HCT116 (cell line): ENCODE data around the gene GRAP. TPM values are rescaled to one million over a fixed set of nuclear protein-coding genes. Genes with fewer than 3 reads are reported as not detected.

Experiments
- ATAC-seq: fragments of 200-7000 bp; cut with Tn5 transposase; 2 replicates; pipeline ENCODE4 v1.9.1; 2020; ENCODE audit warnings: mild to moderate bottlenecking, moderate library complexity
- BruUV-seq: library from RNA; stranded (reverse); fragments of 400-500 nt; replicated peaks from 2 replicates; lab custom pipeline; 2021; lab: Mats Ljungman, UMichigan
- CTCF ChIA-PET: fragments of 300-600 bp; sonication (Branson Sonifier 250); formaldehyde crosslinking; loops from one replicate; lab custom pipeline; 2021; ENCODE audit warnings: antibody characterized with exemption; lab: Charles Lee
- POLR2A ChIA-PET: fragments of 300-600, 350-600 bp; sonication (Branson Sonifier 250); formaldehyde crosslinking; loops from one replicate; lab custom pipeline; 2021; ENCODE audit warnings: antibody characterized with exemption; lab: Charles Lee
- RAD21 ChIA-PET, 2 experiments: fragments of 300-600 bp; sonication (Branson Sonifier 250); formaldehyde crosslinking; loops; one replicate each; lab custom pipeline; 2023; ENCODE audit warnings: low total read pairs in 2 of 2; ENCODE audit not compliant: uncharacterized antibody in 2 of 2, unreplicated experiment in 2 of 2, low non-redundant PET in 1 of 2; lab: Charles Lee
- DNase-seq: peaks from one replicate; pipeline ENCODE4 v3.0.0-alpha.2; 2010; ENCODE audit warnings: low read depth, low spot score
- H2AFZ ChIP-seq: fragments of 200-600 bp; shearing (Covaris generic), sonication (generic); 2 replicates; pipeline ENCODE4 v1.6.1; 2017; ENCODE audit warnings: low read depth, mixed run types, mixed read lengths, antibody characterized with exemption, low read length; ENCODE audit not compliant: poor library complexity, severe bottlenecking
- H3K27ac ChIP-seq: 2 replicates; pipeline ENCODE4 v1.5.1; 2012; ENCODE audit warnings: low read depth, low read length
- H3K27me3 ChIP-seq: fragments of 200-600 bp; sonication (generic); 2 replicates; pipeline ENCODE4 v1.6.1; 2016; ENCODE audit warnings: mixed run types, low read length, mixed read lengths; ENCODE audit not compliant: insufficient read depth
- H3K36me3 ChIP-seq, 2 experiments: fragments of 200-500 bp in 1 of 2; fragments of 200-600 bp in 1 of 2; sonication (Bioruptor generic) in 1 of 2; sonication (generic) in 1 of 2; 2 replicates each; pipeline versions ENCODE4 v1.5.1 to v1.6.1; 2014 to 2016; ENCODE audit warnings: low read length in 2 of 2, inconsistent platforms in 1 of 2, mixed read lengths in 1 of 2, mixed run types in 1 of 2; ENCODE audit not compliant: insufficient read depth in 2 of 2, control insufficient read depth in 1 of 2
- H3K4me1 ChIP-seq, 2 experiments: fragments of 200-600 bp in 1 of 2; sonication (generic) in 1 of 2; 2 replicates each; pipeline versions ENCODE4 v1.5.1 to v1.6.1; 2012 to 2017; ENCODE audit warnings: low read length in 2 of 2, inconsistent platforms in 1 of 2, mild to moderate bottlenecking in 1 of 2, mixed read lengths in 1 of 2, mixed run types in 1 of 2, moderate library complexity in 1 of 2; ENCODE audit not compliant: insufficient read depth in 2 of 2, control insufficient read depth in 1 of 2
- H3K4me2 ChIP-seq: fragments of 200-600 bp; sonication (generic); 2 replicates; pipeline ENCODE4 v1.6.1; 2017; ENCODE audit warnings: mixed run types, low read length, mixed read lengths
- H3K4me3 ChIP-seq, 2 experiments: fragments of 200-600 bp in 1 of 2; sonication (generic) in 1 of 2; replicated peaks in 1 of 2; 2 replicates each; pipeline ENCODE4 v1.5.1; 2011 to 2016; ENCODE audit warnings: low read length in 2 of 2, control low read depth in 1 of 2, low read depth in 1 of 2, mild to moderate bottlenecking in 1 of 2, mixed read lengths in 1 of 2, mixed run types in 1 of 2
- H3K79me2 ChIP-seq: fragments of 200-600 bp; sonication (generic); 2 replicates; pipeline ENCODE4 v1.6.1; 2017; ENCODE audit warnings: mild to moderate bottlenecking, mixed run types, low read length, moderate library complexity, mixed read lengths; ENCODE audit not compliant: insufficient read depth
- H3K9ac ChIP-seq: fragments of 200-600 bp; sonication (generic); 2 replicates; pipeline ENCODE4 v1.6.1; 2016; ENCODE audit warnings: low read length, mixed read lengths
- H3K9me2 ChIP-seq: fragments of 200-600 bp; sonication (generic), shearing (Covaris generic); 2 replicates; pipeline ENCODE4 v1.6.1; 2017; ENCODE audit warnings: mixed run types, mild to moderate bottlenecking, moderate library complexity; ENCODE audit not compliant: insufficient read depth
- H3K9me3 ChIP-seq, 2 experiments: fragments of 200-500 bp in 1 of 2; fragments of 200-600 bp in 1 of 2; sonication (Bioruptor generic) in 1 of 2; sonication (generic) in 1 of 2; 2 replicates each; pipeline ENCODE4 v1.6.1; 2014 to 2017; ENCODE audit warnings: low read length in 2 of 2, mixed read lengths in 2 of 2, inconsistent platforms in 1 of 2, low read depth in 1 of 2, mild to moderate bottlenecking in 1 of 2, mixed run types in 1 of 2, moderate library complexity in 1 of 2; ENCODE audit not compliant: control insufficient read depth in 1 of 2, insufficient read depth in 1 of 2
- H4K20me1 ChIP-seq: fragments of 200-600 bp; sonication (generic), shearing (Covaris generic); 2 replicates; pipeline ENCODE4 v1.6.1; 2017; ENCODE audit warnings: mixed run types, mild to moderate bottlenecking, moderate library complexity; ENCODE audit not compliant: insufficient read depth
- EZH2phosphoT487 ChIP-seq: fragments of 200-600 bp; IDR thresholded peaks from 2 replicates; pipeline ENCODE4 v1.6.1; 2018; ENCODE audit warnings: antibody characterized with exemption, borderline replicate concordance
- FOSL1 ChIP-seq: IDR thresholded peaks from 2 replicates; pipeline ENCODE4 v1.6.1; 2012; ENCODE audit warnings: low read depth
- intact Hi-C: fragments of 100-400 bp; cut with micrococcal nuclease; formaldehyde crosslinking; loops from 2 replicates; pipeline ENCODE4 v1.10.0; 2022
- total RNA-seq: library from RNA; stranded (reverse); gene quantifications from one replicate; pipeline ENCODE4 v1.2.1, GENCODE V29; 2021; ENCODE audit not compliant: unreplicated experiment
- TF ChIP-seq, protein P1 (sequence below), 3 experiments: fragments of 200-600 bp in 1 of 3; sonication (generic) in 1 of 3; IDR thresholded peaks in 2 of 3; conservative IDR thresholded peaks in 1 of 3; 2 replicates each; pipeline ENCODE4 v1.5.1; 2012 to 2017; ENCODE audit warnings: low read depth in 2 of 3, low read length in 2 of 3, antibody characterized with exemption in 1 of 3, borderline replicate concordance in 1 of 3, control low read depth in 1 of 3, mild to moderate bottlenecking in 1 of 3, mixed read lengths in 1 of 3, mixed run types in 1 of 3, moderate library complexity in 1 of 3; ENCODE audit not compliant: insufficient read depth in 1 of 3
- TF ChIP-seq, protein P2 (sequence below): IDR thresholded peaks from 2 replicates; pipeline ENCODE4 v1.6.1; 2012; ENCODE audit warnings: low read depth

GRAP gene
- total RNA-seq, 1 experiment from 2014 or later, result 0.27 TPM

DNA sequence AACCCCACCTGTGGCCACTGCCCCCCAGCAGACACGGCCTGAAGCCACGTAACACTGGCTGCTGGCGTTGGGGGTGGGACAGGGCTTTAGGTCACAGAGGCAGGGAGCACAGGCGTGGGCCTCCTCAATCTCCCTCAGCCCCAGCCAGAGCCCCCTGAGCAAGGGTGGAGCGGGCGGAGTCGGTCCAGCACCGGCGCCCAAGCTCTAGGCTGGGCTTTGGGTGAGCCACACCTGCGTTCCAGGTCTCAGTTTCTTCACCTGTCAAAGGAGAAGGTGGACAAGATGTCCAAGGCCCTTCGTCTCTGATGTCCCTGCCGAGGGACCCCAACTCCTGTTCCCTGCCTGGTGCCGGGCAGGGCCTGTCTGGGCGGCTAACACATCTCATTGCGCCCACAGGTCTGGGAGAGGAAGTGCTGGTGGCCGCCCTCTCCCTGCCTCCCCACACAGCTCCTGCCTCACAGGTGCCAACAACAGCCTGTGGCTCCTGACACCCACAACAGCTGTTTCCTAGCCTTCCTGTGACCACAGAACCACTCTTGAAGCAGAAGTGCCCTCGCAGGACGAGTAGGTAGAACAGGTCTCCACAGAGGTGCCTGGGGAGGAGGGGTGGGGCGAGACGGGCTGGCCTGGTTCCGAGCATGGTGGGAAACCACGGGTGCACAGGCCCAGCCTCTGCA, 54.2 kb downstream of the GRAP start (continued):
- TF ChIP-seq, protein P1, sequence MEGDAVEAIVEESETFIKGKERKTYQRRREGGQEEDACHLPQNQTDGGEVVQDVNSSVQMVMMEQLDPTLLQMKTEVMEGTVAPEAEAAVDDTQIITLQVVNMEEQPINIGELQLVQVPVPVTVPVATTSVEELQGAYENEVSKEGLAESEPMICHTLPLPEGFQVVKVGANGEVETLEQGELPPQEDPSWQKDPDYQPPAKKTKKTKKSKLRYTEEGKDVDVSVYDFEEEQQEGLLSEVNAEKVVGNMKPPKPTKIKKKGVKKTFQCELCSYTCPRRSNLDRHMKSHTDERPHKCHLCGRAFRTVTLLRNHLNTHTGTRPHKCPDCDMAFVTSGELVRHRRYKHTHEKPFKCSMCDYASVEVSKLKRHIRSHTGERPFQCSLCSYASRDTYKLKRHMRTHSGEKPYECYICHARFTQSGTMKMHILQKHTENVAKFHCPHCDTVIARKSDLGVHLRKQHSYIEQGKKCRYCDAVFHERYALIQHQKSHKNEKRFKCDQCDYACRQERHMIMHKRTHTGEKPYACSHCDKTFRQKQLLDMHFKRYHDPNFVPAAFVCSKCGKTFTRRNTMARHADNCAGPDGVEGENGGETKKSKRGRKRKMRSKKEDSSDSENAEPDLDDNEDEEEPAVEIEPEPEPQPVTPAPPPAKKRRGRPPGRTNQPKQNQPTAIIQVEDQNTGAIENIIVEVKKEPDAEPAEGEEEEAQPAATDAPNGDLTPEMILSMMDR (IDR thresholded peaks at IDR 0.05 in 2 of 3, conservative IDR thresholded peaks at IDR 0.05 in 1 of 3; ENCODE audit: borderline replicate concordance in 1 of 3, insufficient read depth in 1 of 3, low read depth in 2 of 3, low read length in 2 of 3), result no peak
- TF ChIP-seq FOSL1, result no peak

DNA sequence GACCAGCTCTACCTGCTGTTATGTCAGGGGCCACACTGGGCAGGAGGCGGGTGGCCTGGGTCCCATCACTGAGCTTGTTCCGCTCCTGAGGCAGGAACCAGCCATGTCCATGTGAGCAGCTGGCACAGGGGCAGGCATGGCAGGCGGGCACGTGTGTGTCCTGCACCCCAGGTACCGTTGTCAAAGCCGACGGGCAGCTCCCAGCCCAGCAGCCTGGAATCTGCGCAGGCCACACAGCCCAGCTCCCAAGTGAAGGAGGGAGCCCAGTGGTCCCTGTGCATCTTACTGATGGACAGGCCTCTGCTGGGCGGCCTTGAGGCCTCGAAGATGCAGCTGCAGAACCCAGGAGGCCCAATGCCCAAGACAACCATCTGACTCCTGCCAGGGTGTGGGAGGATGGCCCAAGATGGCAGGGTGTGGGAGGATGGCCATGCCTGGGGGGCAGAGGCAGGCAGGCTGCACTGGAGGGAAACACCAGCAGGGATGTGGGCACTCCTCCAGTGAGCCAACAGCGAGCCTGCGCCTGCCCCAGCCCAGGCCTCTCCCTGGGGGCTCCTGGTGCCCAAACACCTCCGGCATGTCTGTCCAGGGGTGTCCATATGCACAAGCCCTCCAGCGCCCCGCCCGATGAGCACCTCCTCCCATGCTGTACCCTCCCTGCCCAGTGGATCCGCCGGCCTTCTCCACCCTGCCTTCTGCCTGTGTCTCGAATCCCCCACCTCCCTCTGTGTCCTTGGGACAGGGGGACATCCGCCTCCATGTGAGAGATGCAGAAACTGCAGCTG, 55.0 kb downstream of the GRAP start:
- H3K9me2 ChIP-seq, result no peaks in the 10 kb centered on the region
- TF ChIP-seq, protein P2, sequence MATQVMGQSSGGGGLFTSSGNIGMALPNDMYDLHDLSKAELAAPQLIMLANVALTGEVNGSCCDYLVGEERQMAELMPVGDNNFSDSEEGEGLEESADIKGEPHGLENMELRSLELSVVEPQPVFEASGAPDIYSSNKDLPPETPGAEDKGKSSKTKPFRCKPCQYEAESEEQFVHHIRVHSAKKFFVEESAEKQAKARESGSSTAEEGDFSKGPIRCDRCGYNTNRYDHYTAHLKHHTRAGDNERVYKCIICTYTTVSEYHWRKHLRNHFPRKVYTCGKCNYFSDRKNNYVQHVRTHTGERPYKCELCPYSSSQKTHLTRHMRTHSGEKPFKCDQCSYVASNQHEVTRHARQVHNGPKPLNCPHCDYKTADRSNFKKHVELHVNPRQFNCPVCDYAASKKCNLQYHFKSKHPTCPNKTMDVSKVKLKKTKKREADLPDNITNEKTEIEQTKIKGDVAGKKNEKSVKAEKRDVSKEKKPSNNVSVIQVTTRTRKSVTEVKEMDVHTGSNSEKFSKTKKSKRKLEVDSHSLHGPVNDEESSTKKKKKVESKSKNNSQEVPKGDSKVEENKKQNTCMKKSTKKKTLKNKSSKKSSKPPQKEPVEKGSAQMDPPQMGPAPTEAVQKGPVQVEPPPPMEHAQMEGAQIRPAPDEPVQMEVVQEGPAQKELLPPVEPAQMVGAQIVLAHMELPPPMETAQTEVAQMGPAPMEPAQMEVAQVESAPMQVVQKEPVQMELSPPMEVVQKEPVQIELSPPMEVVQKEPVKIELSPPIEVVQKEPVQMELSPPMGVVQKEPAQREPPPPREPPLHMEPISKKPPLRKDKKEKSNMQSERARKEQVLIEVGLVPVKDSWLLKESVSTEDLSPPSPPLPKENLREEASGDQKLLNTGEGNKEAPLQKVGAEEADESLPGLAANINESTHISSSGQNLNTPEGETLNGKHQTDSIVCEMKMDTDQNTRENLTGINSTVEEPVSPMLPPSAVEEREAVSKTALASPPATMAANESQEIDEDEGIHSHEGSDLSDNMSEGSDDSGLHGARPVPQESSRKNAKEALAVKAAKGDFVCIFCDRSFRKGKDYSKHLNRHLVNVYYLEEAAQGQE, result no peak
- TF ChIP-seq EZH2phosphoT487, result no peak
- RAD21 ChIA-PET, result no interaction called here
- no peak for ATAC-seq
- intact Hi-C loops, result no loop called here
- peaks cover 78% of the 10 kb centered on the region for H3K79me2 ChIP-seq
- peaks cover 7 to 15% of the 10 kb centered on the region in 2 experiments; a peak in 3 of 4 replicates for H3K36me3 ChIP-seq
- H3K4me1 ChIP-seq, result no peaks in the 10 kb centered on the region
- H3K4me2 ChIP-seq, result no peak overlapping the region
- H3K27me3 ChIP-seq, result no peaks in the 10 kb centered on the region
- CTCF ChIA-PET, result interaction anchor here (1.1 kb wide), 1 partner anchor 30 kb away, joined by 3 read pairs; no protein-coding TSS in a partner anchor
- POLR2A ChIA-PET, result no interaction called here
- H2AFZ ChIP-seq, result no peak overlapping the region
- no peak overlapping the region for H3K27ac ChIP-seq
- no peak for DNase-seq
- H3K9ac ChIP-seq, result no peak overlapping the region
- H3K4me3 ChIP-seq, result no peak overlapping the region
- peaks cover 0 to 5% of the 10 kb centered on the region in 2 experiments; a peak in 2 of 4 replicates for H3K9me3 ChIP-seq
- no peaks in the 10 kb centered on the region; the same call in 1 of the 2 replicates for H4K20me1 ChIP-seq
- BruUV-seq, result no TSS peak
